ENCODE measurements around the gene SCNN1B.

SCNN1B gene

GRCh38 chr16:23377071-23377931 lies 75.2 kb downstream of the SCNN1B start:
- H3K14ac ChIP-seq (ENCODE audit: low read length): no peak overlapping the region
- no peak overlapping the region for H4K91ac ChIP-seq (ENCODE audit: low read depth, low read length)
- H3K9ac ChIP-seq (ENCODE audit: low read length): no peak overlapping the region
- no peak overlapping the region for H2BK120ac ChIP-seq (ENCODE audit: insufficient read depth, low read length, poor library complexity)
- H3K23ac ChIP-seq (ENCODE audit: low read length): no peak overlapping the region
- no peaks in the 10 kb centered on the region for H3K36me3 ChIP-seq (ENCODE audit: control insufficient read depth in 1 of 2, insufficient read depth in 2 of 2, low read length in 2 of 2)
- H2BK12ac ChIP-seq (ENCODE audit: low read length): no peak overlapping the region
- H3K4me3 ChIP-seq (ENCODE audit: low read depth, low read length): no peak overlapping the region
- no CpG with 5 or more reads among the region's 9 CpGs for WGBS (ENCODE audit: extremely low coverage, insufficient coverage, insufficient read length)
- H2AFZ ChIP-seq (ENCODE audit: insufficient read depth, low read length, poor library complexity): no peak overlapping the region
- no peaks in the 10 kb centered on the region for H3K79me1 ChIP-seq (ENCODE audit: low read length)
- no peaks in the 10 kb centered on the region for H3K9me3 ChIP-seq (ENCODE audit: insufficient read depth, low read depth, low read length)
- H3K4ac ChIP-seq (ENCODE audit: low read depth, low read length): no peak overlapping the region
- DNase-seq: no peak
- no peaks in the 10 kb centered on the region for H3K4me1 ChIP-seq (ENCODE audit: control insufficient read depth in 1 of 2, insufficient read depth in 2 of 2, low read length in 2 of 2)
- no peaks in the 10 kb centered on the region for H3K79me2 ChIP-seq (ENCODE audit: control insufficient read depth, insufficient read depth, low read length, poor library complexity)
- H4K8ac ChIP-seq (ENCODE audit: low read depth, low read length): no peak overlapping the region
- no peak overlapping the region for H2AK5ac ChIP-seq (ENCODE audit: low read length)
- no peak overlapping the region for H2BK5ac ChIP-seq (ENCODE audit: low read depth, low read length, poor library complexity)
- no peak overlapping the region for H3K4me2 ChIP-seq (ENCODE audit: low read length)
- no peak overlapping the region for H3K27ac ChIP-seq (ENCODE audit: low read depth, low read length)
- no peak overlapping the region for H4K12ac ChIP-seq (ENCODE audit: low read depth, low read length)
- no peaks in the 10 kb centered on the region for H3K27me3 ChIP-seq (ENCODE audit: insufficient read depth, low read length)
- H3K18ac ChIP-seq (ENCODE audit: low read length): no peak overlapping the region

DNA sequence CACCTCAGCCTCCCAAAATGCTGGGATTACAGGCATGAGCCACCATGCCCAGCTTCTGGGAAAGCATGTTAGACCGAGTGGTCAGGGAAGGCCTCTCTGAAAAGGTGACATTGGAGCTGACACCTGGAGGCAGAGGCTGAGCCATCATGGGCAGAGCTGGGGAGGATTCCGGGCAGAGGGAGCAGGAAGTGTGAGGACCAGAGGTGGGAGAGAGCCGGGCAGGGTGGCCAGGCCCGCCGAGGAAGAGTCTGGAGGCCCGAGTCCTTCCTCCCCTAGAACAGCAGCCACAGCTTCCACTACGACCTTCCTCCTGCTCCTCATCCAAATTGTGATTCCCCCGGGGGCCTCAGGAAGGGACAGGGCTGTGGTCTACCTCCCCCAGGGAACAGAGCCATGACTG lies 76.2 kb downstream of the SCNN1B start:
- no peak overlapping the region for H4K8ac ChIP-seq (ENCODE audit: low read depth, low read length)
- H3K4me2 ChIP-seq (ENCODE audit: low read length): no peak overlapping the region
- H3K23ac ChIP-seq (ENCODE audit: low read length): no peak overlapping the region
- no peaks in the 10 kb centered on the region for H3K9me3 ChIP-seq (ENCODE audit: insufficient read depth, low read depth, low read length)
- DNase-seq: no peak
- H2BK5ac ChIP-seq (ENCODE audit: low read depth, low read length, poor library complexity): no peak overlapping the region
- H3K36me3 ChIP-seq (ENCODE audit: control insufficient read depth in 1 of 2, insufficient read depth in 2 of 2, low read length in 2 of 2): no peaks in the 10 kb centered on the region
- H3K79me1 ChIP-seq (ENCODE audit: low read length): no peaks in the 10 kb centered on the region
- no peak overlapping the region for H2AK5ac ChIP-seq (ENCODE audit: low read length)
- no peak overlapping the region for H4K12ac ChIP-seq (ENCODE audit: low read depth, low read length)
- no peak overlapping the region for H3K4me3 ChIP-seq (ENCODE audit: low read depth, low read length)
- H2BK12ac ChIP-seq (ENCODE audit: low read length): no peak overlapping the region
- no peak overlapping the region for H3K4ac ChIP-seq (ENCODE audit: low read depth, low read length)
- H3K4me1 ChIP-seq (ENCODE audit: control insufficient read depth in 1 of 2, insufficient read depth in 2 of 2, low read length in 2 of 2): no peaks in the 10 kb centered on the region
- H3K27ac ChIP-seq (ENCODE audit: low read depth, low read length): no peak overlapping the region
- no peak overlapping the region for H2BK120ac ChIP-seq (ENCODE audit: insufficient read depth, low read length, poor library complexity)
- H3K27me3 ChIP-seq (ENCODE audit: insufficient read depth, low read length): no peaks in the 10 kb centered on the region
- WGBS (ENCODE audit: extremely low coverage, insufficient coverage, insufficient read length): no CpG with 5 or more reads among the region's 8 CpGs
- H3K9ac ChIP-seq (ENCODE audit: low read length): no peak overlapping the region
- no peak overlapping the region for H2AFZ ChIP-seq (ENCODE audit: insufficient read depth, low read length, poor library complexity)
- H4K91ac ChIP-seq (ENCODE audit: low read depth, low read length): no peak overlapping the region
- H3K79me2 ChIP-seq (ENCODE audit: control insufficient read depth, insufficient read depth, low read length, poor library complexity): no peaks in the 10 kb centered on the region
- no peak overlapping the region for H3K14ac ChIP-seq (ENCODE audit: low read length)
- H3K18ac ChIP-seq (ENCODE audit: low read length): no peak overlapping the region

- no peak overlapping the region for H3K4ac ChIP-seq (ENCODE audit: low read depth, low read length)
- no peak overlapping the region for H3K27ac ChIP-seq (ENCODE audit: low read depth, low read length)
- no peak overlapping the region for H3K4me2 ChIP-seq (ENCODE audit: low read length)
- H2BK120ac ChIP-seq (ENCODE audit: insufficient read depth, low read length, poor library complexity): no peak overlapping the region
- H3K79me2 ChIP-seq (ENCODE audit: control insufficient read depth, insufficient read depth, low read length, poor library complexity): no peaks in the 10 kb centered on the region
- no peaks in the 10 kb centered on the region for H3K79me1 ChIP-seq (ENCODE audit: low read length)
- no peak overlapping the region for H3K23ac ChIP-seq (ENCODE audit: low read length)
- H2BK12ac ChIP-seq (ENCODE audit: low read length): no peak overlapping the region
- H3K9me3 ChIP-seq (ENCODE audit: insufficient read depth, low read depth, low read length): no peaks in the 10 kb centered on the region
- H3K27me3 ChIP-seq (ENCODE audit: insufficient read depth, low read length): no peaks in the 10 kb centered on the region
- no peaks in the 10 kb centered on the region for H3K4me1 ChIP-seq (ENCODE audit: control insufficient read depth in 1 of 2, insufficient read depth in 2 of 2, low read length in 2 of 2)
- no peak overlapping the region for H3K4me3 ChIP-seq (ENCODE audit: low read depth, low read length)
- no peak for DNase-seq
- no peaks in the 10 kb centered on the region for H3K36me3 ChIP-seq (ENCODE audit: control insufficient read depth in 1 of 2, insufficient read depth in 2 of 2, low read length in 2 of 2)
- no peak overlapping the region for H2AK5ac ChIP-seq (ENCODE audit: low read length)
- 100% methylated on average over 3 of the region's 5 CpGs for WGBS (ENCODE audit: extremely low coverage, insufficient coverage, insufficient read length)
- no peak overlapping the region for H2BK5ac ChIP-seq (ENCODE audit: low read depth, low read length, poor library complexity)
- no peak overlapping the region for H4K12ac ChIP-seq (ENCODE audit: low read depth, low read length)
- no peak overlapping the region for H2AFZ ChIP-seq (ENCODE audit: insufficient read depth, low read length, poor library complexity)
- no peak overlapping the region for H4K91ac ChIP-seq (ENCODE audit: low read depth, low read length)
- H3K9ac ChIP-seq (ENCODE audit: low read length): no peak overlapping the region
- no peak overlapping the region for H4K8ac ChIP-seq (ENCODE audit: low read depth, low read length)
- no peak overlapping the region for H3K18ac ChIP-seq (ENCODE audit: low read length)
- no peak overlapping the region for H3K14ac ChIP-seq (ENCODE audit: low read length)
Observed at GRCh38 chr16:23378921-23379320, 76.8 kb downstream of the SCNN1B start.

DNA sequence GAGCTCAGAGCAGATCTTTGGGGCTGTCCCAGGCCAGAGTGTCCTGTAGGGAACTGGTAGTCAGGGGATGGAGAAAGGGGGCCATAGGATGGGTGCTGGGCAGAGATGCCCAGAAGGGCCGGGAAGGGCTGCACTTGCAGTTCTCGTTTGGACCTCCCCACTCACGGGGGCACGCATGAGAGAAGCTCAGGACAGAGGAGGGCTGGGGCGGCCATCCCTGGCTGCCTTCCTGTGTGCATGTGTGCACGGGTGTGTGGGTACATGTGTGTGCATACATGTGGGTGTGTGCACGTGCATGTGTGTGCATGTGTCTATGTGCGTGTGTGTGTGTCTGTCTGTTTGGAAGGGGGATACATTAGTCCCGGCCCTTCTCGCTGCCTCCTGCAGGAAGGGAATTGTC lies 77.6 kb downstream of the SCNN1B start:
- Histone ChIP-seq H3K18ac (ENCODE audit: low read length) (no peak overlapping the region), H2AK5ac (ENCODE audit: low read length) (no peak overlapping the region), H3K14ac (ENCODE audit: low read length) (no peak overlapping the region), H2BK12ac (ENCODE audit: low read length) (no peak overlapping the region), H2BK120ac (ENCODE audit: insufficient read depth, low read length, poor library complexity) (no peak overlapping the region), H3K79me1 (ENCODE audit: low read length) (no peaks in the 10 kb centered on the region), H3K4ac (ENCODE audit: low read depth, low read length) (no peak overlapping the region), H3K79me2 (ENCODE audit: control insufficient read depth, insufficient read depth, low read length, poor library complexity) (no peaks in the 10 kb centered on the region), H3K27ac (ENCODE audit: low read depth, low read length) (no peak overlapping the region), H3K36me3 (ENCODE audit: control insufficient read depth in 1 of 2, insufficient read depth in 2 of 2, low read length in 2 of 2) (no peaks in the 10 kb centered on the region), H4K8ac (ENCODE audit: low read depth, low read length) (no peak overlapping the region), H3K4me1 (ENCODE audit: control insufficient read depth in 1 of 2, insufficient read depth in 2 of 2, low read length in 2 of 2) (no peaks in the 10 kb centered on the region), H3K23ac (ENCODE audit: low read length) (no peak overlapping the region), H2AFZ (ENCODE audit: insufficient read depth, low read length, poor library complexity) (no peak overlapping the region), H3K9me3 (ENCODE audit: insufficient read depth, low read depth, low read length) (no peaks in the 10 kb centered on the region), H2BK5ac (ENCODE audit: low read depth, low read length, poor library complexity) (no peak overlapping the region), H3K27me3 (ENCODE audit: insufficient read depth, low read length) (no peaks in the 10 kb centered on the region), H3K4me2 (ENCODE audit: low read length) (no peak overlapping the region), H4K12ac (ENCODE audit: low read depth, low read length) (no peak overlapping the region), H3K4me3 (ENCODE audit: low read depth, low read length) (no peak overlapping the region), H3K9ac (ENCODE audit: low read length) (no peak overlapping the region), H4K91ac (ENCODE audit: low read depth, low read length) (no peak overlapping the region)
- no CpG with 5 or more reads among the region's 10 CpGs for WGBS (ENCODE audit: extremely low coverage, insufficient coverage, insufficient read length)
- no peak for DNase-seq
